RWPE2 (cell line): ENCODE measurements around the gene ATP6V1G2.
"Not testable (repeated sequence)": the region's sequence is repeated elsewhere in the genome, so short reads cannot be mapped to it uniquely, and the experiment has no call there.

Source experiments
- ATAC-seq: fragments of 200-7000 bp; cut with Tn5 transposase; 3 replicates; pipeline ENCODE4 v1.9.1; 2021; ENCODE audit warnings: low read depth
- DNase-seq: peaks from one replicate; pipeline ENCODE4 v3.0.0-alpha.2; 2020; ENCODE audit warnings: low spot score
- H3K27ac ChIP-seq: fragments of 450-650 bp; 2 replicates; pipeline ENCODE4 v1.5.1; 2017; ENCODE audit warnings: mild to moderate bottlenecking; ENCODE audit not compliant: poor library complexity, severe bottlenecking
- H3K27me3 ChIP-seq: fragments of 250-450 bp; sonication (Bioruptor Pico); 2 replicates; pipeline ENCODE4 v1.5.1; 2021; ENCODE audit warnings: mild to moderate bottlenecking, moderate library complexity; ENCODE audit not compliant: insufficient read depth, poor library complexity, severe bottlenecking
- H3K36me3 ChIP-seq: fragments of 250-450 bp; sonication (Bioruptor Pico); 2 replicates; pipeline ENCODE4 v1.5.1; 2020; ENCODE audit warnings: low read depth, mild to moderate bottlenecking, moderate library complexity
- H3K4me1 ChIP-seq: fragments of 250-450 bp; sonication (Bioruptor Pico); 2 replicates; pipeline ENCODE4 v1.5.1; 2021; ENCODE audit warnings: mild to moderate bottlenecking, moderate library complexity; ENCODE audit not compliant: insufficient read depth, poor library complexity, severe bottlenecking
- H3K4me3 ChIP-seq: fragments of 250-450 bp; sonication (Bioruptor Pico); 2 replicates; pipeline ENCODE4 v1.5.1; 2021; ENCODE audit warnings: mild to moderate bottlenecking, moderate library complexity; ENCODE audit not compliant: severe bottlenecking
- H3K9me3 ChIP-seq: fragments of 250-450 bp; sonication (Bioruptor Pico); 2 replicates; pipeline ENCODE4 v1.5.1; 2021; ENCODE audit warnings: mild to moderate bottlenecking, moderate library complexity; ENCODE audit not compliant: severe bottlenecking
- CTCF ChIP-seq: fragments of 450-650 bp; IDR thresholded peaks from one replicate; pipeline ENCODE4 v1.5.1; 2017; ENCODE audit warnings: mild to moderate bottlenecking, moderate library complexity; ENCODE audit not compliant: poor library complexity, severe bottlenecking

Gene ATP6V1G2

GRCh38 chr6:31502586-31502985 lies 43.8 kb downstream of the ATP6V1G2 start:
- no peaks in the 10 kb centered on the region for H3K36me3 ChIP-seq
- H3K27me3 ChIP-seq: no peaks in the 10 kb centered on the region
- ATAC-seq (no peak), DNase-seq (no peak)
- no peak for TF ChIP-seq CTCF
- H3K4me3 ChIP-seq: no peak overlapping the region
- no peaks in the 10 kb centered on the region for H3K9me3 ChIP-seq
- H3K27ac ChIP-seq: no peak overlapping the region
- no peaks in the 10 kb centered on the region for H3K4me1 ChIP-seq

GRCh38 chr6:31499648-31500047 lies 46.8 kb downstream of the ATP6V1G2 start:
- DNase-seq, ATAC-seq, H3K27me3 ChIP-seq, H3K4me3 ChIP-seq, H3K9me3 ChIP-seq, H3K36me3 ChIP-seq, H3K27ac ChIP-seq, H3K4me1 ChIP-seq: not testable (repeated sequence)

- ATAC-seq: no peak
- peak overlapping the region; percentile 76 for H3K4me3 ChIP-seq
Measured at GRCh38 chr6:31498748-31499147, 47.7 kb downstream of the ATP6V1G2 start.

GRCh38 chr6:31497531-31498476 lies 48.6 kb downstream of the ATP6V1G2 start, which contains the start of gene MICB:
Gene MICB, plus strand, starts transcription at chr6:31498145. Its CDS starts 49 bp downstream, at chr6:31498194.
- Histone ChIP-seq H3K27me3 (no peaks in the 10 kb centered on the region), H3K4me1 (peaks cover 14% of the 10 kb centered on the region), H3K36me3 (no peaks in the 10 kb centered on the region), H3K4me3 (peak within 1 kb of the TSS; percentile 76), H3K27ac (peak within 1 kb of the TSS; percentile 56), H3K9me3 (no peaks in the 10 kb centered on the region)
- DNase-seq (peak; percentile 86), ATAC-seq (peak; percentile 76)
- no peak for TF ChIP-seq CTCF

More at GRCh38 chr6:31498748-31499147, 47.7 kb downstream of the ATP6V1G2 start:
- H3K27me3 ChIP-seq: no peaks in the 10 kb centered on the region
- no peaks in the 10 kb centered on the region for H3K9me3 ChIP-seq
- H3K27ac ChIP-seq: no peak overlapping the region
- TF ChIP-seq CTCF: no peak
- no peaks in the 10 kb centered on the region for H3K36me3 ChIP-seq
- peaks cover 7% of the 10 kb centered on the region for H3K4me1 ChIP-seq
- no peak for DNase-seq

GRCh38 chr6:31496826-31497225 lies 49.6 kb downstream of the ATP6V1G2 start:
- H3K27me3 ChIP-seq, H3K9me3 ChIP-seq, H3K4me3 ChIP-seq, H3K36me3 ChIP-seq, DNase-seq, ATAC-seq: not testable (repeated sequence)
- Histone ChIP-seq H3K4me1 (peaks cover 15% of the 10 kb centered on the region), H3K27ac (peak overlapping the region; percentile 56)
